B cell (primary cell): Measurements from ENCODE around the gene DNAH11. TPM values are rescaled to one million over a fixed set of nuclear protein-coding genes. Genes with fewer than 3 reads are reported as not detected.

Experiments
- ATAC-seq: fragments of 200-7000 bp; cut with Tn5 transposase; one replicate; pipeline ENCODE4 v1.10.0; 2021; ENCODE audit warnings: low read depth, mild to moderate bottlenecking, moderate number of reproducible peaks, moderate library complexity
- CTCF ChIA-PET: fragments of 350-600 bp; sonication (Branson Sonifier 250); formaldehyde crosslinking; loops from one replicate; lab custom pipeline; 2021; ENCODE audit warnings: antibody characterized with exemption, inconsistent platforms; lab: Charles Lee
- POLR2A ChIA-PET: fragments of 350-600 bp; sonication (Branson Sonifier 250); formaldehyde crosslinking; loops from one replicate; lab custom pipeline; 2021; ENCODE audit warnings: antibody characterized with exemption; lab: Charles Lee
- DNase-seq: peaks from one replicate; pipeline ENCODE4 v3.0.0; 2013
- H2AFZ ChIP-seq: 2 replicates; pipeline ENCODE4 v1.6.1; 2012; ENCODE audit warnings: mild to moderate bottlenecking, low read depth, low read length; ENCODE audit not compliant: insufficient read depth, poor library complexity, severe bottlenecking
- H3K27ac ChIP-seq, 2 donors: 1 replicate in 1 of 2; 2 replicates in 1 of 2; pipeline ENCODE4 v1.5.1; 2012 to 2013; ENCODE audit warnings: low read length in 2 of 2, mild to moderate bottlenecking in 2 of 2, moderate library complexity in 1 of 2
- H3K27me3 ChIP-seq, 4 experiments: fragments of 200-600 bp in 1 of 4; sonication (generic) in 1 of 4; replicated peaks in 1 of 4; 1 replicate in 2 of 4; 2 replicates in 2 of 4; pipeline versions ENCODE4 v1.6.1 to v1.7.0; 2013 to 2016; ENCODE audit warnings: low read length in 3 of 4, mild to moderate bottlenecking in 2 of 4, mixed read lengths in 1 of 4, moderate library complexity in 1 of 4; ENCODE audit not compliant: insufficient read depth in 4 of 4, control insufficient read depth in 3 of 4; ENCODE audit errors: control extremely low read depth in 1 of 4
- H3K36me3 ChIP-seq, 2 experiments: replicated peaks in 1 of 2; 1 replicate in 1 of 2; 2 replicates in 1 of 2; pipeline versions ENCODE4 v1.6.1 to v1.7.1; 2013; ENCODE audit warnings: low read length in 1 of 2; ENCODE audit not compliant: insufficient read depth in 2 of 2, control insufficient read depth in 1 of 2; ENCODE audit errors: control extremely low read depth in 1 of 2, extremely low read depth in 1 of 2
- H3K4me1 ChIP-seq, 2 donors: fragments of 200-600 bp in 1 of 2; sonication (generic) in 1 of 2; 1 replicate in 1 of 2; 2 replicates in 1 of 2; pipeline versions ENCODE4 v1.5.1 to v1.6.1; 2013 to 2017; ENCODE audit warnings: low read length in 2 of 2; ENCODE audit not compliant: control insufficient read depth in 2 of 2, insufficient read depth in 2 of 2
- H3K4me2 ChIP-seq: replicated peaks from 2 replicates; pipeline ENCODE3; 2012; ENCODE audit warnings: mild to moderate bottlenecking, low read depth, low read length; ENCODE audit not compliant: poor library complexity, severe bottlenecking
- H3K4me3 ChIP-seq, 5 experiments: fragments of 200-600 bp in 1 of 5; sonication (generic) in 1 of 5; 1 replicate in 3 of 5; 2 replicates in 2 of 5; pipeline versions ENCODE4 v1.5.1 to v1.7.0; 2011 to 2016; ENCODE audit warnings: low read length in 4 of 5, mild to moderate bottlenecking in 4 of 5, low read depth in 2 of 5, control low read depth in 1 of 5, moderate library complexity in 1 of 5; ENCODE audit not compliant: insufficient read depth in 1 of 5; ENCODE audit errors: control extremely low read depth in 1 of 5, extremely low read depth in 1 of 5
- H3K79me2 ChIP-seq: fragments of 200-600 bp; sonication (generic); one replicate; pipeline ENCODE4 v1.6.0; 2016; ENCODE audit warnings: low read length; ENCODE audit not compliant: control insufficient read depth, insufficient read depth
- H3K9ac ChIP-seq: fragments of 200-600 bp; sonication (generic); 2 replicates; pipeline ENCODE4 v1.6.1; 2017; ENCODE audit warnings: mild to moderate bottlenecking, low read length, moderate library complexity
- H3K9me3 ChIP-seq, 3 donors: one replicate each; pipeline versions ENCODE4 v1.6.1 to v1.7.1; 2013; ENCODE audit warnings: low read length in 2 of 3; ENCODE audit not compliant: control insufficient read depth in 2 of 3, insufficient read depth in 1 of 3; ENCODE audit errors: control extremely low read depth in 1 of 3
- H4K20me1 ChIP-seq: 2 replicates; pipeline ENCODE4 v1.6.0; 2012; ENCODE audit warnings: mild to moderate bottlenecking, low read length; ENCODE audit not compliant: insufficient read depth, control insufficient read depth, poor library complexity, severe bottlenecking
- H3K27ac Mint-ChIP-seq: one replicate; pipeline ENCODE4 v1.8.0; 2021; ENCODE audit warnings: mixed read lengths
- H3K27me3 Mint-ChIP-seq: one replicate; pipeline ENCODE4 v1.8.0; 2021; ENCODE audit warnings: mixed read lengths
- H3K4me1 Mint-ChIP-seq: one replicate; pipeline ENCODE4 v1.8.0; 2021; ENCODE audit warnings: mixed read lengths
- H3K4me3 Mint-ChIP-seq: one replicate; pipeline ENCODE4 v1.8.0; 2021; ENCODE audit warnings: mixed read lengths
- H3K9me3 Mint-ChIP-seq: one replicate; pipeline ENCODE4 v1.8.0; 2022; ENCODE audit warnings: mixed read lengths; ENCODE audit not compliant: insufficient read depth
- CTCF ChIP-seq: fragments of 200-600 bp; IDR thresholded peaks from one replicate; pipeline ENCODE4 v1.8.0; 2022; ENCODE audit warnings: antibody characterized with exemption, mild to moderate bottlenecking
- EZH2 ChIP-seq: IDR thresholded peaks from 2 replicates; pipeline ENCODE4 v1.6.1; 2012; ENCODE audit warnings: borderline replicate concordance, low read depth, mild to moderate bottlenecking, moderate library complexity, low read length; ENCODE audit not compliant: insufficient read depth, poor library complexity, severe bottlenecking
- WGBS: methylation state at CpG from one replicate; pipeline ENCODE4 v1.1.5; 2013; ENCODE audit warnings: missing lambda C conversion rate; ENCODE audit not compliant: insufficient coverage; 5-methylcytosine and 5-hydroxymethylcytosine counted together
- intact Hi-C: fragments of 100-400 bp; cut with micrococcal nuclease; formaldehyde crosslinking; loops from one replicate; pipeline ENCODE4 v1.10.0; 2022
- polyA plus RNA-seq: library from polyadenylated mRNA; depleted of rRNA; stranded (reverse); fragments of >200 nt; gene quantifications from 2 replicates; pipeline ENCODE4 v1.2.3, GENCODE V29; 2012
- total RNA-seq, 2 donors: library from RNA; stranded (reverse); fragments of 120-200 nt in 1 of 2; gene quantifications; 1 replicate in 1 of 2; 2 replicates in 1 of 2; pipeline versions ENCODE4 v1.2.3 to v1.2.4, GENCODE V29; 2013 to 2022

DNAH11 gene
- total and polyA plus RNA-seq, 2 donors (not counting 1 experiment from before 2014, with no cell fraction given), result not detected

GRCh38 chr7:21887353-21887752 is 344.5 kb downstream of the DNAH11 start:
- DNase-seq (no peak), ATAC-seq (no peak)
- no CpG with 5 or more reads among the region's 2 CpGs for WGBS
- TF ChIP-seq EZH2 (no peak), CTCF (no peak)
- intact Hi-C loops, result no loop called here
- no peaks in the 10 kb centered on the region for H4K20me1 ChIP-seq
- H3K36me3 ChIP-seq, result no peaks in the 10 kb centered on the region
- H3K9me3 Mint-ChIP-seq, result no peaks in the 10 kb centered on the region
- H3K27ac ChIP-seq, result no peak overlapping the region
- peaks cover 6% of the 10 kb centered on the region for H3K4me1 Mint-ChIP-seq
- H3K9ac ChIP-seq, result no peak overlapping the region
- no peak overlapping the region for H3K4me3 ChIP-seq
- H3K4me3 Mint-ChIP-seq, result no peak overlapping the region
- POLR2A ChIA-PET, result no interaction called here
- CTCF ChIA-PET, result no interaction called here
- no peak overlapping the region for H2AFZ ChIP-seq
- H3K4me1 ChIP-seq, result no peaks in the 10 kb centered on the region
- no peaks in the 10 kb centered on the region for H3K27me3 ChIP-seq
- H3K27ac Mint-ChIP-seq, result no peak overlapping the region
- no peaks in the 10 kb centered on the region for H3K9me3 ChIP-seq
- no peaks in the 10 kb centered on the region for H3K27me3 Mint-ChIP-seq
- H3K79me2 ChIP-seq, result no peaks in the 10 kb centered on the region
- H3K4me2 ChIP-seq, result no peak overlapping the region

- Histone ChIP-seq H3K4me1 (no peaks in the 10 kb centered on the region), H3K4me3 (no peak overlapping the region), H3K27me3 (no peaks in the 10 kb centered on the region), H3K27ac (no peak overlapping the region), H3K79me2 (no peaks in the 10 kb centered on the region), H3K4me2 (no peak overlapping the region), H3K9me3 (no peaks in the 10 kb centered on the region), H4K20me1 (no peaks in the 10 kb centered on the region), H2AFZ (no peak overlapping the region), H3K36me3 (no peaks in the 10 kb centered on the region), H3K9ac (no peak overlapping the region)
- ChIA-PET CTCF (no interaction called here), POLR2A (no interaction called here)
- Mint-ChIP-seq H3K27me3 (no peaks in the 10 kb centered on the region), H3K4me1 (peaks cover 6% of the 10 kb centered on the region), H3K27ac (no peak overlapping the region), H3K4me3 (no peak overlapping the region), H3K9me3 (no peaks in the 10 kb centered on the region)
- no CpG with 5 or more reads among the region's 4 CpGs for WGBS
- intact Hi-C loops, result no loop called here
- ATAC-seq (no peak), DNase-seq (no peak)
- TF ChIP-seq CTCF (no peak), EZH2 (no peak)
Measured at GRCh38 chr7:21887779-21888178, 344.9 kb downstream of the DNAH11 start.
